Measurements from ENCODE around the gene NOC2L.

Gene NOC2L

DNA sequence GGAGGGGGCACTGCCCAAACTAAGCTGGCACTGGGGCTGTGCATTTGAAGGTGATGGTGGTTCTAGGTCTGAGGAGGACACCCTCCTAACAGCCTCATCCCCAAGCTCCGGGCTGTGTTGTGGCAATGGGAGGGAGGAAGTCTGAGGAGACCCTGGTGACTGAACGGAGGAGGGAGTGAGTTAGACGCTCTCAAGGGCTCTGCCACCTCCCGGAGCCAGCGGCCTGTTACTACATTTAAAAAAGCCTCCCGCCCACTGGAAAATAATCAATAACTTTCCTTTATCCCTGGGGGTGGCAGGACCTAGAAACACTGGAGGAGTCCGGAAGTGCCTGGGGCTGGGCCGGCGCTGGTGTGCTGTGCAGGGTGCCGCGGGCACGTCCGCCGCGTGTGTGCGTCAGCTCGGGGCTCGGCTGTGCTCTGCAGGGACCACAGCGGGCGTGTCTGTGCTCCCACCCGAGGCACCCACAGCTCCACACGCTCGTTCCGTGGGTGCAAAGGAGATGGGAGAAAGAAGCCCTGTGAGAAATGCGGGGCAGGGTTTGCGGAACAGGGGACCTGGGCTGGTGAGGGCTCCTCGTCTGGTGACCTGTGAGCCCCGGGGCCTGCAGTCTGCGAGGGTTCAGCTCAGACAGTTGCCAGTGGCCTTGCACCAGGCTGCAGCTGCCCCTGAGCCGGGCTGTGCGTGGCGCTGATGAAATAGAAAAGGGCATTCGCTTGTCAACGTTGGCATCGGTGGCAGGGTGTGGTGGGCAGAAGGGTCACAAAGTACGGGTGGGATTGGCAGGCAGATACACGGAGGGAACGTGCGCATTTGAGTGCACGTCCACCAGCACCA lies 30.0 kb downstream of the NOC2L start:
- no peak for ATAC-seq

DNA sequence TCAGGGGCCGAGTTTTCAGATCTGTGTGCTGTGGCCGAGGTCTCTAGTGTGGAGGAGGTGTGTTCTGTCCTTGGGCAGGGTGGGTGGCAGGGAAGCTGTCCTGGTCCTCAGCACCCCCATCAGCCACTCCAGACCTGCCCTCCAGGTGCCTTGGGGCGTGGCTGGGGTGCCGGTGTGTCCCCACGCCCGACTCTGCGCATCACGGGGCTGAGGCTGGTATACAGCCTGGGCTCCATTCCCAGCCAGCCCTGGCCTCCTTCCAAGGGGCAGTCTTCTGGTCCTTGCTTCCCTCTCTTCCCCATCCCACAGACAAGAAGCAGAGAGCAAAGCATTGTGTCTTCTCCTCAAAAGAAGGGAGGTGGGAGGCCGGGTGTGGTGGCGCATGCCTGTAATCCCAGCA lies 31.3 kb downstream of the NOC2L start:
- TF ChIP-seq TCF4 (CRISPR knock-in tag; IDR thresholded peaks at IDR 0.05; ENCODE audit: borderline replicate concordance): no peak
- no peak for TF ChIP-seq TOX (CRISPR knock-in tag; IDR thresholded peaks at IDR 0.05; ENCODE audit: borderline replicate concordance)
- no peak for TF ChIP-seq ZFP30 (CRISPR knock-in tag; IDR thresholded peaks at IDR 0.05)
- TF ChIP-seq CSDC2 (CRISPR knock-in tag; IDR thresholded peaks at IDR 0.05): no peak
- TF ChIP-seq, protein P1, sequence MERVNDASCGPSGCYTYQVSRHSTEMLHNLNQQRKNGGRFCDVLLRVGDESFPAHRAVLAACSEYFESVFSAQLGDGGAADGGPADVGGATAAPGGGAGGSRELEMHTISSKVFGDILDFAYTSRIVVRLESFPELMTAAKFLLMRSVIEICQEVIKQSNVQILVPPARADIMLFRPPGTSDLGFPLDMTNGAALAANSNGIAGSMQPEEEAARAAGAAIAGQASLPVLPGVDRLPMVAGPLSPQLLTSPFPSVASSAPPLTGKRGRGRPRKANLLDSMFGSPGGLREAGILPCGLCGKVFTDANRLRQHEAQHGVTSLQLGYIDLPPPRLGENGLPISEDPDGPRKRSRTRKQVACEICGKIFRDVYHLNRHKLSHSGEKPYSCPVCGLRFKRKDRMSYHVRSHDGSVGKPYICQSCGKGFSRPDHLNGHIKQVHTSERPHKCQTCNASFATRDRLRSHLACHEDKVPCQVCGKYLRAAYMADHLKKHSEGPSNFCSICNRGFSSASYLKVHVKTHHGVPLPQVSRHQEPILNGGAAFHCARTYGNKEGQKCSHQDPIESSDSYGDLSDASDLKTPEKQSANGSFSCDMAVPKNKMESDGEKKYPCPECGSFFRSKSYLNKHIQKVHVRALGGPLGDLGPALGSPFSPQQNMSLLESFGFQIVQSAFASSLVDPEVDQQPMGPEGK (CRISPR knock-in tag; IDR thresholded peaks at IDR 0.05; ENCODE audit: borderline replicate concordance): no peak
- TF ChIP-seq ZNF70 (CRISPR knock-in tag; IDR thresholded peaks at IDR 0.05): no peak
- no peak for TF ChIP-seq SNAI2 (CRISPR knock-in tag; IDR thresholded peaks at IDR 0.05)
- TF ChIP-seq POU6F1 (CRISPR knock-in tag; IDR thresholded peaks at IDR 0.05; ENCODE audit: borderline replicate concordance, low read depth): no peak
- no peak for TF ChIP-seq CREB5 (CRISPR knock-in tag; IDR thresholded peaks at IDR 0.05; ENCODE audit: low read depth)
- no peak for TF ChIP-seq RARB (CRISPR knock-in tag; IDR thresholded peaks at IDR 0.05)

More for the DNA sequence above, 30.0 kb downstream of the NOC2L start:
- TF ChIP-seq, protein P2, sequence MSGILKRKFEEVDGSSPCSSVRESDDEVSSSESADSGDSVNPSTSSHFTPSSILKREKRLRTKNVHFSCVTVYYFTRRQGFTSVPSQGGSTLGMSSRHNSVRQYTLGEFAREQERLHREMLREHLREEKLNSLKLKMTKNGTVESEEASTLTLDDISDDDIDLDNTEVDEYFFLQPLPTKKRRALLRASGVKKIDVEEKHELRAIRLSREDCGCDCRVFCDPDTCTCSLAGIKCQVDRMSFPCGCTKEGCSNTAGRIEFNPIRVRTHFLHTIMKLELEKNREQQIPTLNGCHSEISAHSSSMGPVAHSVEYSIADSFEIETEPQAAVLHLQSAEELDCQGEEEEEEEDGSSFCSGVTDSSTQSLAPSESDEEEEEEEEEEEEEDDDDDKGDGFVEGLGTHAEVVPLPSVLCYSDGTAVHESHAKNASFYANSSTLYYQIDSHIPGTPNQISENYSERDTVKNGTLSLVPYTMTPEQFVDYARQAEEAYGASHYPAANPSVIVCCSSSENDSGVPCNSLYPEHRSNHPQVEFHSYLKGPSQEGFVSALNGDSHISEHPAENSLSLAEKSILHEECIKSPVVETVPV (CRISPR knock-in tag; IDR thresholded peaks at IDR 0.05): no peak
- TF ChIP-seq GLIS3 (CRISPR knock-in tag; IDR thresholded peaks at IDR 0.05) (no peak), ZFP30 (CRISPR knock-in tag; IDR thresholded peaks at IDR 0.05) (no peak), ZFP3 (CRISPR knock-in tag; IDR thresholded peaks at IDR 0.05) (no peak), TCF4 (CRISPR knock-in tag; IDR thresholded peaks at IDR 0.05; ENCODE audit: borderline replicate concordance) (no peak), RARB (CRISPR knock-in tag; IDR thresholded peaks at IDR 0.05) (no peak), PPARA (CRISPR knock-in tag; IDR thresholded peaks at IDR 0.05; ENCODE audit: borderline replicate concordance) (no peak), ZNF70 (CRISPR knock-in tag; IDR thresholded peaks at IDR 0.05) (no peak), ZNF565 (CRISPR knock-in tag; conservative IDR thresholded peaks at IDR 0.05; ENCODE audit: low read depth) (no peak), ARNTL (CRISPR knock-in tag; IDR thresholded peaks at IDR 0.05; ENCODE audit: borderline replicate concordance, low read depth) (no peak), OSR1 (CRISPR knock-in tag; IDR thresholded peaks at IDR 0.05) (no peak), ZC3H10 (CRISPR knock-in tag; IDR thresholded peaks at IDR 0.05) (no peak), BACH2 (CRISPR knock-in tag; IDR thresholded peaks at IDR 0.05; ENCODE audit: borderline replicate concordance) (no peak)
- TF ChIP-seq, protein P1 (CRISPR knock-in tag; IDR thresholded peaks at IDR 0.05; ENCODE audit: borderline replicate concordance): no peak

GRCh38 chr1:927234-927633 lies 31.8 kb downstream of the NOC2L start:
- ATAC-seq: no peak
- no peak for TF ChIP-seq ZNF565 (CRISPR knock-in tag; conservative IDR thresholded peaks at IDR 0.05; ENCODE audit: low read depth)
- TF ChIP-seq POU6F1 (CRISPR knock-in tag; IDR thresholded peaks at IDR 0.05; ENCODE audit: borderline replicate concordance, low read depth): no peak
- no peak for TF ChIP-seq ZFP3 (CRISPR knock-in tag; IDR thresholded peaks at IDR 0.05)
- no peak for TF ChIP-seq SNAI2 (CRISPR knock-in tag; IDR thresholded peaks at IDR 0.05)
- no peak for TF ChIP-seq ZNF8 (CRISPR knock-in tag; IDR thresholded peaks at IDR 0.05)
- TF ChIP-seq, protein P3, sequence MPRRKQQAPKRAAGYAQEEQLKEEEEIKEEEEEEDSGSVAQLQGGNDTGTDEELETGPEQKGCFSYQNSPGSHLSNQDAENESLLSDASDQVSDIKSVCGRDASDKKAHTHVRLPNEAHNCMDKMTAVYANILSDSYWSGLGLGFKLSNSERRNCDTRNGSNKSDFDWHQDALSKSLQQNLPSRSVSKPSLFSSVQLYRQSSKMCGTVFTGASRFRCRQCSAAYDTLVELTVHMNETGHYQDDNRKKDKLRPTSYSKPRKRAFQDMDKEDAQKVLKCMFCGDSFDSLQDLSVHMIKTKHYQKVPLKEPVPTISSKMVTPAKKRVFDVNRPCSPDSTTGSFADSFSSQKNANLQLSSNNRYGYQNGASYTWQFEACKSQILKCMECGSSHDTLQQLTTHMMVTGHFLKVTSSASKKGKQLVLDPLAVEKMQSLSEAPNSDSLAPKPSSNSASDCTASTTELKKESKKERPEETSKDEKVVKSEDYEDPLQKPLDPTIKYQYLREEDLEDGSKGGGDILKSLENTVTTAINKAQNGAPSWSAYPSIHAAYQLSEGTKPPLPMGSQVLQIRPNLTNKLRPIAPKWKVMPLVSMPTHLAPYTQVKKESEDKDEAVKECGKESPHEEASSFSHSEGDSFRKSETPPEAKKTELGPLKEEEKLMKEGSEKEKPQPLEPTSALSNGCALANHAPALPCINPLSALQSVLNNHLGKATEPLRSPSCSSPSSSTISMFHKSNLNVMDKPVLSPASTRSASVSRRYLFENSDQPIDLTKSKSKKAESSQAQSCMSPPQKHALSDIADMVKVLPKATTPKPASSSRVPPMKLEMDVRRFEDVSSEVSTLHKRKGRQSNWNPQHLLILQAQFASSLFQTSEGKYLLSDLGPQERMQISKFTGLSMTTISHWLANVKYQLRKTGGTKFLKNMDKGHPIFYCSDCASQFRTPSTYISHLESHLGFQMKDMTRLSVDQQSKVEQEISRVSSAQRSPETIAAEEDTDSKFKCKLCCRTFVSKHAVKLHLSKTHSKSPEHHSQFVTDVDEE (CRISPR knock-in tag; IDR thresholded peaks at IDR 0.05): no peak
- no peak for TF ChIP-seq CREB5 (CRISPR knock-in tag; IDR thresholded peaks at IDR 0.05; ENCODE audit: low read depth)
- TF ChIP-seq ZC3H10 (CRISPR knock-in tag; IDR thresholded peaks at IDR 0.05): no peak
- TF ChIP-seq ISL1 (CRISPR knock-in tag; IDR thresholded peaks at IDR 0.05): no peak
- no peak for TF ChIP-seq PPARA (CRISPR knock-in tag; IDR thresholded peaks at IDR 0.05; ENCODE audit: borderline replicate concordance)
- TF ChIP-seq ZNF70 (CRISPR knock-in tag; IDR thresholded peaks at IDR 0.05): no peak

More for the DNA sequence above, 31.3 kb downstream of the NOC2L start:
- ATAC-seq: no peak

Data from SK-N-SH treated with all-trans-retinoic acid at 6 μM for 48 hours (cell line).